CD4-positive, alpha-beta T cell treated with Interferon gamma for 1 hour (primary cell): Measurements from ENCODE around the gene BPHL.
"Not testable (repeated sequence)": the region's sequence is repeated elsewhere in the genome, so short reads cannot be mapped to it uniquely, and the experiment has no call there.

ENCODE experiments used
- DNase-seq: peaks from one replicate; pipeline ENCODE4 v3.0.0-alpha.2; 2020

BPHL gene

DNA sequence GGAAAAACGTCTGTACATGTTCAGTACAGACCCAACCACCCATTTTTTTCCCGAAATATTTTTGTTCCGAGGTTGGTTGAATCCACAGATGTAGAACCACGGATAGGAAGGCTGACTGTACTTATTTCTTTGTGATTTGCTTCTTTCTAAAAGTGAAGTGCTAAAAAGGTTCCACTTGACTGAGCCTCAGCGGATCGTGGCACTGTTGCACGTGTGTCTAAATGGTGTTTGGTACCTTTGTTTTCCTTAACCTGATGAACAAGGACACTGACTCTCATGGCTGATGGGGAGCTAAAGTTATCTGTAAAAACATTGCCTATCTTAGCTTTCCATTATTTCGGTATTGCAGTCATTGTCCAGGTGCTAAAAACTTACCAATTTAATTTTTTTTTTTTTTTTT, 6.2 kb downstream of the BPHL start:
- DNase-seq: no peak

DNA sequence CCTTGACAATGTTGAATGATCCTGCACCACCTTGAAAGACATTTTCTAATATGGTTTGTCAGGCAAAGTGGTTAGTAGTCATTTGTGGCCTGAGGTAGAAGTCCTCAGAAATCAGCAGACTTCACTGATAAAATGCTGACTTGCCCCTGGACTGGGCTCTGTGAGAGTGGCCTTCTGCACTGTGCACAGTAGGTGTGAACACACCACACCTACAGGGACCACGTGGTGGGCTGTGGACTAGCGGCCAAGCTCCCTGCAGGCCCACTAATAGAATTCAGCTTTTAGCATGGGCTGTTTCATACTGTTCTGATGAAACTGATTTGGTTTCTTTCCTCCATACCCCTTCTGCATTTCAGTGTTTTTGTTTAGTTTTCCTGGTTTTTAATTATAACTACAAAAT, 7.3 kb downstream of the BPHL start:
- DNase-seq: no peak

DNA sequence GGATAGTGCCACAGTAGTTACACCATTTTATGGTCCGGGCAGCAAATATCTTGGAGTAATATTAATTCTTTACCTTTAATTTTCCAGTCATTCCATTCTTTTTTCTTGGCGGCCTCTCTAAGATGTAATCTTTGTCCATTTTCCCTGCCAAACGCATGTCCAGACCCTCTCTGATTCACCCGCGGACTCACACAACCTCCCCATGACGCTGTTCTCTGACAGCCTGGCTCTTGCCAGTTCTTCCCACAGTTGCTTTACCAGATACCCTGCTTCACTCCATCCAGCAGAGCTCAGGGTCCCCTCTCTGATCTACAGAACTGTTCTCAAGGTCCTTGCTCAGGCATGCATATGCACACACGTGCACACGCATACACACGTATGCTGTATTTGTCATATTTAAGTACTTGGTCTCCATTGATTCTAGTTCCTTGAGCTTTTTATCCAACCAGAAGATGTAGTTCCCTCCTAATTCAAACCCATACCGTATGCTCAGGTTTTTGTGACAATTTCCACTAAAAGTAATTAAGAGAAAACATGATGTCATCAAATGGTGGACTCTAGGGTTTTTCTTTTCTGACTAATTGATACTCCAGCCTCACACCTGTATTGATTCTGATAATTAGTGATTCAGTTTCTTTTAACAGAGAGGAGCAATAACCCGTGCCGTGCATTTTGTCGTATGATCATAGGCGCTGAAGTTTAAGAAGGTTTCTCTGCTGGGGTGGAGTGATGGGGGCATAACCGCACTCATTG, 10.0 kb downstream of the BPHL start:
- DNase-seq: no peak

DNA sequence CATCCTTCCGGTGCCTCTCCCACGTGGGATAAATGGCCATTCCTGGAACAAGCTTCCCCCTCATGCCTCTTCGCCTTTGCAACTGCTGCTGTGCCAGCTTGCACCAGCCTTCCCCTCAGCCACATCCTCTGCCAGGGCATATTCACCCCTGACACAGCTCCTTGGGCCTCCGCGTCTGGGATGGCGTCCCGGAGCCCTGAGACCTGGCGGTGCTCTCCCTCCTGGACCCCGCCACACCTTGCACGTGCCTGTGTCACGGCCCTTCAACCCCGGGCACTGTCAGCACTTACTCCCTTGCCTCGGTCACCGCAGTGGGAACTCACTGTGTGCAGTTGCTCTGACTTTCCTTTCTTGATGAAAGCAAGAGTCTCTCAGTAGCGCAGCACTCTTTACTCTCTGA, 13.2 kb downstream of the BPHL start:
- DNase-seq: no peak

DNA sequence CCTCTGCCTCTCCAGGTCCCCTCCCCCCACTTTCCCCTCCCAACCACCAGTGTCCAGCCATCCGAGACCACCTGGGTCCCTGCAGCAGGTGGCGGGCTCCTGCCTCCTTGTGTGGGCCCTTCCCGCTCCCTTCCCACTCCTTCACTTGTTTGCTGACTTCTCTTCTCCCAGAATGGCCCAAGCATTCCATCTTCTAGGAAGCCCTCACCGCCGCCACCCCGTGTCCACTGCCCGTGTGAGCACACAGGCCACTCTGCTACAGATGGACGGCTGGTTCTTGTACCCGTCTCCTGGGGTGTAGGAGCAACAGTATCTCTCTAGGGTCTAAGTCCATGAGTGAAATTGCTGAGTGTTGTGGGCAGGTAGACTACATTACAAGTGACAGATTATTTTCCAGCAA, 15.0 kb downstream of the BPHL start:
- DNase-seq: no peak

DNA sequence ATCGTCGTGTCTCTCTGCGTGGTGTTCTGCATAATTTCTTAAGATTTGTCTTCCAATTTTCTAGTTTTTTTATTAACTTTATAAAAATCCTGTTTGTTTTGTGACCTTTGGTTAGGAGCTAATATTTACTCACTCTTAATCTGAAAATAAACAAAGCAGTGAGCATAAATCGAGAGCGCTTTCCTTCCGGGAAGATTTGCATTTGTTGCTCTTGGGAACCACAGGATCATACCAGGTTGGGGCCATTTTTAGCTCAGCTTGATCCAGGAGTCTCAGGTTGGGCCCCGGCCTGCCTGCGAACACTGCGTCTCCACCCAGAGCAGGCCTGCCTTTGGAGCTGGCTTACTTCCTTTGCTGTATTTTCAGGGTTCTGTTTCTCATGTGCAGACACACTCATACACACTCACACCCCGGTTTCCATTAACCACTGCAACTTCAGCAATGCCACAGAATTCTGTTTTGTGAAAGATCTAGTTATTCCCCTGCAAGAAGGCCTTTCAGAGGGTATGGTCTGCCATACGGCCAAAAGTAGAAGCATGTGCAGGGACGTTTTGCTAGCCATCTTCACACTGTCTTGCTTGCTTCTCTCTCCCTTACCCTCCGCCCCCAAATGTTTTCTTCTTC, 17.3 kb downstream of the BPHL start:
- DNase-seq: no peak

DNA sequence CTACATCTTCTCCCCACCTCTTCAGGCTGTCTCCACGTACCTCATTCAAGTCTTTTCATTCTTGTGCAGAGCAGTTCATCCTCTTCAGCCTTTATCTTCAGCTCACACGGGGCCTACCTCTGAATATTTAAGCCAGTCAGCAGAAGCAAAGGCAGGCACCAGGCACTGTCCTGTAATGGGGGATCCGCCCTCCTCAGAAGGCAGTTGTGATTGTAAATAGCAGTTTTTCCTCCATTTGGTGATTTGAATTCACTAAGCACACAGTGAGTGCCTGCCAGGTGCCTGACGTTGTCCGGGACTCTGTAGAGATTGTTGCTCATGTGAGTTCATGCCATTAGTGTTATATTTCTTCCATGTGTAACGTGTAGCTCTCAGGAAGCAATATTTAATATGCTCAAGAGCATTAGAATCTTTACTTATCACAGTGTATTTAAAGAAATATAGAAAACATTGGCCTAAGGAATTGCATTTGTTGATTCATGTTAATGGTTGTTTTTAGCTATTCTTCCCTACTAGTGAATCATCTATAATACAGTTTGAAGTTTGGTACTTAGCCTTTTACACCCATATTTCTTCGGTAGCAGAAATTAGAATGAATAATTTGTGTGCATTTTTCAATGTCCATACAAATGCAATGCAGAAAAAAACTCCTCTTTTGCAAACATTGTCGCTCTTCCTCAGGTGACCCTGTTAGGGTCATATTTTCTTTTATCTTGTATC, 17.9 kb downstream of the BPHL start:
- DNase-seq: no peak

DNA sequence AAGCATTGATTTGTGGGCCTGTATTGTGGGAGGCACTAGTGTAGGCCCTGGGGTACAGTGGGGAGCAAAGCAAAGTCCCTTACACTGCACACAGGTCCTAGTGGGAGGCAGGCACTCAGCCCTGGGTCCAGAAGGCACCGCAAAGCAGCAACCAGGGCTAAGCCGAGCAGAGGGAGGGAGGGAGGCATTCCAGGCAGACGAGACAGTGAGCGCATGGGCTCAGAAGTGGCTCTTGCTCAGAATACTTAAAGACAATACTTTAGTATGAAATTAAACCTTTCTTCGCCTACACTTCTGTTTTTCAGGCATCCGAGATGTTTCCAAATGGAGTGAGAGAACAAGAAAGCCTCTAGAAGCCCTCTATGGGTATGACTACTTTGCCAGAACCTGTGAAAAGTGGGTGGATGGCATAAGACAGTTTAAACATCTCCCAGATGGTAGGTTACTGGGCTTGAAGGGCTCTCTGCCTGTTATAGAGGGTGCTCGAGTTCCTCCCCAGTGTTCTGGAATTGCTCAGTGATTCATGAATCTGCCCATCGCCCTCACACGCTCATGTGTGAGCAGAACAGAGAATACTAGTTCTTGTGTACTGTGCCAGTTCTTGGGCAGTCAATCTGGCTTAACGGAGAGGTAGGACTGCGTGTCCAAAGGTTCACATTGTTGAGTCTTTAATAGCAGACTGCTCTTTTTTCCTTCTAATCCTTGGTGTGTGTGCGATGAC, 18.7 kb downstream of the BPHL start:
- DNase-seq: no peak

DNA sequence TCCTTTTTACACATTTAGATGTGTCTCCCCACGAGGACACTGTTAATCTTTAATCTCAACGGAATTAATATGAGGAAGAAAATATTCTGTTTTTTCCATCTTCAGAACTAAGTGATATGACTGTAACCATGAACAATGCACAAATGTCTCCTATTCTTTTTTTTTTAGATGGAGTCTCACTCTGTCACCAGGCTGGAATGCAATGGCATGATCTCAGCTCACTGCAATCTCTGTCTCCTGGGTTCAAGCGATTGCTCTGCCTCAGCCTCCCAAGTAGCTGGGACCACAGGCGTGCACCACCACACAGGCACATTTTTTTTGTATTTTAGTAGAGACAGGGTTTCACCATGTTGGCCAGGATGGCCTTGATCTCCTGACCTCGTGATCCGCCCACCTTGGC, 19.4 kb downstream of the BPHL start:
- not testable (repeated sequence) for DNase-seq

DNA sequence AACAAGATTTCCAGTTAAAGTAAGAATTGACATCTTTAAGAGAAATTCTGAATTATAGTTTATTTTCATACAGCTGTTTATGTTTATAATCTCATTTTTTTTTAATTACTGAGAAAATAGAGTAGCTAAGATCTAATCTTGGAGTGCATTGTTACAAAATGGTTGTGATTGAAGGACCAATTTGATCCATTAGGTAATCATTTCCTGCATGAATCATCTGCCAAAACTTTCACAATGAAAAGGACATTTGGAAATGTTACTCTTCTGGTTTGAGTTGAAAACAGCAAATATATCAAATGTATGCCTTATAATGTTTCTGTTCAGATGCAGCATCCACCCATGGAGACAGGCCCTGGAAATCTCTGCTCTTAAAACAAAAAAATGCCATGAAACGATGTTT, 19.8 kb downstream of the BPHL start:
- DNase-seq: no peak

DNA sequence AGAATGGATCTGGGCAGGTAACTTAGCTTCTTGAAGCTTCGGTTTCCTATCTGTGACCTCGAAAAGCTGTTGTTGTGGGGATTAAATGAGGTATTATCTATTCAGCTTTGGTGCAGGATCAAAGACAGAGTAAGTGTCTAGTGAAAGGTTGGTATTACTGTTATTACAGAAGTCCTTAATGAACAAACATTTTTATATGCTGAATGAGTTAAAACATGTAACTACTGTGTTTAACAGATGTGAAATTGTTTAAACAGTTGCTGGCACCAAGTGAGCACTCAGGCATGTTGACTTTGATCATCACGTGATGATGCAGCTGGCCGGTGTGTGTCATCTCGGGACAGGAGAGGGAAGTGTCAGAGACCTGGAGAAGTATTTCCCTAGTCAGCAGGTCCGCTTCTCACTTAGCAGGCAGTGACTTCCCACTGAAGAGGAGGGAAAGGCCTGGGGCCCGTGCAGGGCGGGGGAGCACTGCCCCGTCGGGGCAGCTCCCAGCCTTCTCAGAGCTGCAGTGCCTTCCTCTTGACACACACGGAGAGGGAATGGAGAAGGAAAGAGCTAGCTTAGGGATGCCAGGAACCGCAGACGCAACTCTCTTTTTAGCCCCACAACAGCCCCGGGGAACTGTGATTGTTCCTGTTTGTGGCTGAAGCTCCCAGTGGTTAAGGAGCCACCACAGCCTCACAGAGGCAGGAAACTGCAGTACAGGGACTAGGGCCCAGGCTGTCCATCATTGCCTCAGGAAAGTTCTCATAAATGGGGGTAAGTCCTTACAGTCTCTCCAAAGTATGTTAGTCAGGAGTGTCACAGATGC, 20.8 kb downstream of the BPHL start:
- DNase-seq: peak; percentile 56

DNA sequence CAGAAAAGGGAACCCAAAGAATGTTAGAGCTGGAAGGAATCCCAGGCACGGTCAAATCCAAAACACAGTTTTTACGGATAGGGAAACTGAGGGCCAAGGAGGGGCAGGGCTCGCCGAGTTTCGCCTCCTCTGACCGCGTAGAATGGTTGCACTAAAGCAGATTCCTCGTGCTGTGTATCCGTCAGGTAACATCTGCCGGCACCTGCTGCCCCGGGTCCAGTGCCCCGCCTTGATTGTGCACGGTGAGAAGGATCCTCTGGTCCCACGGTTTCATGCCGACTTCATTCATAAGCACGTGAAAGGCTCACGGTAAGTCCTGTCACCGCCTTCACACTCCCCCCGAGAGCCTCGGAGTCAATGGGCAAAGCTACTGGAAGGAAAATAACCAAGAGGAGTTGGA, 21.7 kb downstream of the BPHL start:
- no peak for DNase-seq

DNA sequence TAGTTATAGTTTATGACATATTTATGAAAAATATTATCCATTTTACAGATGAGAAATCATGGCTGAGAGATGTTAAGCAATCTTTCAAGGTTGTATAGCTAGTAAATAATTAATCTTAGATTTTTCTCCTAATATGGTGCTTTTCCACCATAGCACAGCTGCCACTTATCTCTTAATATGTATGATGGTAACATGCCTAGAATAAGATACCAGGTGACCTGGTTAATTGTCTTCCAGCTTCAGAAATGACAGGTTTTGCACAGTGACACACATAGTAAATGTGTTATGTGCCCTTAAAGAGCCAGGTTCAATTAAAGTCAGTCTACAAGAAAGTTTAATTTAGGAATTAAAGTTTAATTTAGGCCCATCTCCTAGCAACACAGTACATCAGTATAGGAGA, 24.0 kb downstream of the BPHL start:
- DNase-seq: no peak

DNA sequence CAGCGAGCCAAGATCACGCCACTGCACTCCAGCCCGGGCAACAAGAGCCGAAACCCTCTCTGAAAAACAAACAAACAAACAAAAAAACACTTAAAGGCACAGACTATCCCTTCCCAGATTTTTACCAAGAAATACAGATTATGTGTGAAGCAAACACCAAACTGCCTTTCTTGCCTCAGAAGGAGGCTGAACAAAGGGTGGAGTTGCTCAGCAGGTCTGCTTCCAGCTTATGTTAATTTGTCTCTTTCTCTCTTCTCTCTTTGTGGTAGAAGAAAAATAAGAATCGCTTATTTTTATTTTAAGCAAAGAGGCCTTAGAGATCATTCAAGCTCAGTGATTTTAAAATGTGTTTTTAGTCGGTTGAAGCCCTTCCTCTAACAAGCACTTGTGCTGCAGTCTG, 24.6 kb downstream of the BPHL start:
- no peak for DNase-seq

DNA sequence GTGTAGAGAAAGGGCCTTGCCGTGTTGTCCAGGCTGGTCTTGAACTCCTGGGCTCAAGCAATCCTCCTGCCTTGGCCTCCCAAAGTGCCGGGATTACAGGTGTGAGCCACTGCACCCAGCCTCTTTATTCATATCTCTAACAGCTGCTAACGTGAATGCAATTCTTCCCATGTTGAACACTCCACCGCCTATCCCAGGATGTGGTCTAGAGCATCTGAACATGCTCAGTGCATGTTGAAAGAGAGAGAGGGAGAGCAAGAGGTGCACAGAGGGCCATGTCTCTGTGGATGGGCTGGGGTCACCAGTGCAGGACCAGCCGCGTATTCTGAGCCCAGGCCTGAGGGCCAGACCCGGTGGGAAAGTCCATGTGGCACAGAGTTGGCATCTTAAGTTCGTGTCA, 26.1 kb downstream of the BPHL start:
- no peak for DNase-seq

DNA sequence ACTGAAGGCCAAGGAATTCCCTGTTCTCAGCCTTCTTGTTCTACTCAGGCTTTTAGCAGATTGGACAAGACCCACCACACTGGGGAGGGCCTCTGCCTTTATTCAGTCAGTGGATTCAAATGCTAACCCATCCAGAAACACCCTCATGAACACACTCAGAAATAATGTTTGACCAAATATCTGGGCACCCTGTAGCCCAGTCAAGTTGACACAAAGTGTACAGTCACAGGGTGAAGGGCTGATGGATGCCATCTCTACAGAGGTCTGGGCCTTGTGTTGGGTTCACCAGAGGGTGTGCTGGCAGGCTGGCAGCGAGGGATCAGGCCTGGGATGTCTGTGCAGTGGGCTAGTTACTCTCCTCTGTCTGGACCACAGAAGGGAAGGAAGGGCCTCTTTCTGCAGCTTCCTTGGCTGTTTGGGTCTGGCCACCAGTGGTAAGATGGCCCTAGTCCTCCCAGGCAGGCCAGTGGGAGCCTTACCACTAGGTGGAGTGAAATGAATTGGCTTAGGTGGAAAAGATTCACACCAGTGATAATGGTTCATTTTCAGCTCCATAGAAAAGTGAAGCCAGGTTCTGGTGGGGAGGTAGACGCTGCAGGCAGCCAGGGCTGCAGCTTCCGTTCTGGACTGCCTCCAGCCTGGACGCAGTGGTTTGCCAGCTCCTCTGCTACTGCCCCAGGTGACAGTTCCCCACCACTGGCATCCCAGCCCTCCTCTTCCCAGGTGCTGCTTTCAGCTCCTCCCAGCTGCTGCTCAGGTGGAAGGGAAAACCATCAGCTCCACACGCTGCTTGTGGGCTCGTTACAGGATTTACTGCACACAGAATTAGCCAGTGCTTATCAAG, 29.6 kb downstream of the BPHL start:
- DNase-seq: no peak

DNA sequence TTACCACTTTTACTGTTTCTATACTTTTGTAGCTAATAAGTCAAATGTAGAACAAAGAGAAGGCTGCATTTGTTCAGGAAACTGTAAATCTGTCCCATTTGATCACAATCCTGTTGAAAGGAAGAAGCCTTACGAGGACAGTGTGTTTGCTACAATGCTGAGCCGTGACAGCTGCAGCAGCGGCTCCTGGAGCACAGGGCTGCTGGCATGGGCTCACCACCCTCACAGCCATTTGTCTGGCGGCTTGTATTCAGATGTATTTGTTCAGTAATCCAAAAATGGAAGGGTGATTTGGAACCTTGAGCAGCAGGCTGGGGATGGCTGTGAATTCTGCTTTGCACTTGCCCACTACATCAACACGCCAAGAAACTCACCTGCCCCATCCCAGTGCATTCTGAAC, 33.2 kb downstream of the BPHL start:
- DNase-seq: no peak

DNA sequence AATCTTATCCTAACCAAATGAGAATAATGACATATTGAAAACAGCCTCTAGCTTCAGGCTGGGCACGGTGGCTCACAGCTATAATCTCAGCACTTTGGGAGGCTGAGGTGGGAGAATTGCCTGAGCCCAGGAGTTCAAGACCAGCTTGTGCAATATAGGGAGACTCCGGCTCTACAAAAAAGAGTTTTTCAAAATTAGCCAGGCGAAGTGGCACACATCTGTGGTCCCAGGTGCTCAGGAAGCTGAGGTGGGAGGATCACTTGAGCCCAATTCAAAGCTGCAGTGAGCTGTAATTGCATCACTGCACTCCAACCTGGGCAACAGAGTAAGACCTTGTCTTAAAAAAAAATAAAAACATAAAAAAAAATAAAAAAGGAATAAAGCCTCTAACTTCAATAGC, 34.2 kb downstream of the BPHL start:
- no peak for DNase-seq

DNA sequence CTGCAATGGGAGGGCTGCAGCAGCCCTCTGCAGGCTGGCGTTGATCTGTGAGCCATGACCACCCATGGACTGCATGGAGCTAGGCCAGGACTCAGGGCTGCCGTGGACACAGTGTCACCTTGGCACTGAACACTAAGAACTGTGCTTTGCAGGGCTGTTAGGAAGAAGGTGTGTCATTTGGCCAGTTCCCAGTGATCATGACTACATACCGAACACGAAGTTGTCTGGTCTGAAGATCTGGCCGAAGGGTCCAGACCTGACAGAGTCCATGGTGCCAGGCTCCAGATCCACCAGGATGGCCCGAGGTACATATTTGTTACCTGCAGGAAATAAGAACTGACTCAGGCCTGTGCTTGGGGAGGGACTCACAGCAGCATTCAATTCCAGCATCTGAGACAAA, 36.9 kb downstream of the BPHL start:
- DNase-seq: not testable (repeated sequence)

DNA sequence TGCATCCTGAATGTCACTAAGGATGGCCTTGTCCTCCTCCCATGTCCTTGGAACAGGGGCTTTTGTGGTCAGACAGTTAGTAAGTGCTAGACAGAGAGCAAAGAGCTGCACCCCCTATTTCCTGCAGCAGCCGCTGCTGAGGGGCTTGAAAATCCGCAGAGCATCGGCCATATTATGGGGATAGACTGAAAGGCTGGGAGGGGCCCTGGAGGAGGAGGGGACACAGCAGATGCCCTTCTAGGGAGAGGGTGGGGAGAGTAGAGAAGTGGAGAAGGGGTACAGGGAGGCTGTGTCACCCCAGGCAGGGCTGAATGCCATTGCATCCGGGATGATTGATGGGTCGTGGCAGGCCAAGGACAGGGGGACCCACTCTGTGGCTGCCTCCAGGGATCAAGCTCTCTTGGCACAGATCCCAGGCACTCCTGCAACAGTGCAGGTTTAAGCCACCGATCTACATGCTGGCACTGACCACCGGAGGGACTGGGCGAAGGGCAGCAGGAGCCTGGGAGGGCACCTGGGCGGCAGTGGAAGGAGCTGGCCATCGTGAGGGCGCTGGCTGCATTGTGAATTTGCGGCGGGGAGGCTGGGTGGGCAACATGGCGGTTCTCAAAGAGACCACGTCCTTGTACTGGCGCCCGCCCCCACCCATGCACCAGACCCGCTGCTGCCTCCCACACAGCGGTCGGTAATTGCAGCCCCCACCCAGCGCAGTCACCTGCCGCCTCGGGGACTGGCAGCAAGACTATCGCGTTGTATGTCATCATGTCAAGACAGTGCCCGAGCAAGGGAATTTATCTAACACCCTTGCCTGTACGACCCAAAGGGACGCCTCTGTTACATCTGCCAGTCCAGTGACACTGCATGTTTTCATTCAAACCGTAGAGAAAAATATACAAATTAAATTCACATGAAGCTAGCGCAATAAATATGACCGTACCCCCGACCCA, 37.9 kb downstream of the BPHL start:
- DNase-seq: not testable (repeated sequence)
